SU-DHL-6 (cell line): ENCODE measurements around the gene ALG9.

Source experiments
- H2AFZ ChIP-seq: fragments of 200-600 bp; sonication (generic); 2 replicates; pipeline ENCODE4 v1.6.1; 2014; ENCODE audit warnings: low read depth, mild to moderate bottlenecking, moderate library complexity, mixed read lengths, antibody characterized with exemption, low read length; ENCODE audit not compliant: severe bottlenecking
- H3F3A ChIP-seq: fragments of 200-600 bp; shearing (Covaris generic); 2 replicates; pipeline ENCODE4 v1.6.0; 2016; ENCODE audit warnings: antibody characterized with exemption, mild to moderate bottlenecking; ENCODE audit not compliant: insufficient read depth
- H3K27ac ChIP-seq: fragments of 200-600 bp; sonication (generic); 2 replicates; pipeline ENCODE4 v1.5.1; 2016; ENCODE audit warnings: low read depth, mild to moderate bottlenecking, low read length, moderate library complexity, mixed read lengths
- H3K27me3 ChIP-seq: fragments of 200-600 bp; sonication (generic), shearing (Covaris generic); 2 replicates; pipeline ENCODE4 v1.6.0; 2014; ENCODE audit warnings: mild to moderate bottlenecking, low read length
- H3K36me3 ChIP-seq: fragments of 200-600 bp; sonication (generic); 2 replicates; pipeline ENCODE4 v1.6.1; 2014; ENCODE audit warnings: mild to moderate bottlenecking, low read length, mixed read lengths
- H3K4me2 ChIP-seq: fragments of 300-600, 200-600 bp; shearing (Covaris generic), sonication (generic); 2 replicates; pipeline ENCODE4 v1.6.0; 2014; ENCODE audit warnings: low read length, low read depth, mild to moderate bottlenecking; ENCODE audit not compliant: poor library complexity, severe bottlenecking
- H3K4me3 ChIP-seq: fragments of 200-600 bp; sonication (generic); 2 replicates; pipeline ENCODE4 v1.5.1; 2014; ENCODE audit warnings: antibody characterized with exemption, low read length, mild to moderate bottlenecking, mixed read lengths; ENCODE audit not compliant: insufficient read depth, poor library complexity, severe bottlenecking
- H3K79me2 ChIP-seq: fragments of 200-600 bp; sonication (generic); 2 replicates; pipeline ENCODE4 v1.6.1; 2014; ENCODE audit warnings: mild to moderate bottlenecking, low read length, moderate library complexity; ENCODE audit not compliant: insufficient read depth
- H3K9ac ChIP-seq: fragments of 200-600 bp; sonication (generic); 2 replicates; pipeline ENCODE4 v1.7.0; 2014; ENCODE audit warnings: mild to moderate bottlenecking, low read length
- H3K9me2 ChIP-seq: fragments of 200-600 bp; sonication (generic); replicated peaks from 2 replicates; pipeline ENCODE4 v1.6.1; 2014; ENCODE audit warnings: low read length; ENCODE audit not compliant: insufficient read depth
- H3K9me3 ChIP-seq: fragments of 200-600 bp; sonication (generic); 2 replicates; pipeline ENCODE4 v1.6.1; 2014; ENCODE audit warnings: low read length, mixed read lengths; ENCODE audit not compliant: insufficient read depth
- H4K20me1 ChIP-seq: fragments of 200-600 bp; sonication (generic); 2 replicates; pipeline ENCODE4 v1.6.1; 2014; ENCODE audit warnings: low read depth, mild to moderate bottlenecking, antibody characterized with exemption, low read length, moderate library complexity, mixed read lengths
- EZH2phosphoT487 ChIP-seq: fragments of 200-600 bp; sonication (generic), shearing (Covaris generic); conservative IDR thresholded peaks from 2 replicates; pipeline ENCODE4 v1.6.1; 2018; ENCODE audit warnings: mild to moderate bottlenecking, antibody characterized with exemption, low read length, moderate library complexity, mixed read lengths
- TF ChIP-seq, protein P1 (sequence below): fragments of 200-600 bp; sonication (generic); IDR thresholded peaks from one replicate; pipeline ENCODE4 v1.5.1; 2017; ENCODE audit warnings: antibody characterized with exemption, mild to moderate bottlenecking, low read length, moderate library complexity; ENCODE audit not compliant: insufficient read depth, poor library complexity, severe bottlenecking

The ALG9 gene

DNA sequence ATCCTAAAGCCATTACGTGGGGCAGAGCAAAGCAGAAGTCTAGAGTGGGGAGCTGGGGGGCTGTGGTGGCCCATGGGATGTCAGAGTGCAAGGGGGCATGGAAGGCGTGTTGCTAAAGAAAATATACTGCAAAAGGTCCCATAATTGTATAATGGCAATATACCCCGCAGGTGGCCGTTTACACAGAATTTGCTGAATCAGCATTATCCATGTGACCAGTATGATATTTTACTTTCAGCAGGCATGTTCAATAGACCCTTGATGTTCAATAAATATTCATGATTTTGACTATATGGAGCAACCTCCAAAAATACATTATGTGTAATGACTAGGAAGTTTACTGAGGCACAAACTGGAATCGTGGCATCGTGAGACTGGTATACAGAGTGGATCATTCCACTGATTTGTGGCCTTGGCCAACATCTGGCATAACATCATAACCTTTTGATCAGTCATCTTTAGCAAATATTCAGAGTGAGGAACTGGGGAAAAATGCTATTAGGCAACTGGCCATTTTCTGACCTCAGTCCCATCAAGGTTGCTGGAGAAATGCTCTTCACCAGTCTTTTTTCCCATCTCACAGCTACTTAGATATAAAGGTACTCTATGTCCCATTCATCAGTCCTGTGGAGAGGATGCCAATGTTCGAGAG lies 75.9 kb downstream of the ALG9 start:
- no peak for TF ChIP-seq EZH2phosphoT487
- TF ChIP-seq, protein P1, sequence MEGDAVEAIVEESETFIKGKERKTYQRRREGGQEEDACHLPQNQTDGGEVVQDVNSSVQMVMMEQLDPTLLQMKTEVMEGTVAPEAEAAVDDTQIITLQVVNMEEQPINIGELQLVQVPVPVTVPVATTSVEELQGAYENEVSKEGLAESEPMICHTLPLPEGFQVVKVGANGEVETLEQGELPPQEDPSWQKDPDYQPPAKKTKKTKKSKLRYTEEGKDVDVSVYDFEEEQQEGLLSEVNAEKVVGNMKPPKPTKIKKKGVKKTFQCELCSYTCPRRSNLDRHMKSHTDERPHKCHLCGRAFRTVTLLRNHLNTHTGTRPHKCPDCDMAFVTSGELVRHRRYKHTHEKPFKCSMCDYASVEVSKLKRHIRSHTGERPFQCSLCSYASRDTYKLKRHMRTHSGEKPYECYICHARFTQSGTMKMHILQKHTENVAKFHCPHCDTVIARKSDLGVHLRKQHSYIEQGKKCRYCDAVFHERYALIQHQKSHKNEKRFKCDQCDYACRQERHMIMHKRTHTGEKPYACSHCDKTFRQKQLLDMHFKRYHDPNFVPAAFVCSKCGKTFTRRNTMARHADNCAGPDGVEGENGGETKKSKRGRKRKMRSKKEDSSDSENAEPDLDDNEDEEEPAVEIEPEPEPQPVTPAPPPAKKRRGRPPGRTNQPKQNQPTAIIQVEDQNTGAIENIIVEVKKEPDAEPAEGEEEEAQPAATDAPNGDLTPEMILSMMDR: no peak
- no peak overlapping the region for H3K4me2 ChIP-seq
- no peak overlapping the region for H3K27ac ChIP-seq
- H3K27me3 ChIP-seq: no peaks in the 10 kb centered on the region
- H3K4me3 ChIP-seq: no peak overlapping the region
- H3K36me3 ChIP-seq: no peaks in the 10 kb centered on the region
- H3F3A ChIP-seq: no peaks in the 10 kb centered on the region
- no peaks in the 10 kb centered on the region for H3K79me2 ChIP-seq
- H3K9ac ChIP-seq: no peak overlapping the region
- H3K9me2 ChIP-seq: no peaks in the 10 kb centered on the region
- H2AFZ ChIP-seq: no peak overlapping the region
- no peaks in the 10 kb centered on the region for H4K20me1 ChIP-seq
- H3K9me3 ChIP-seq: no peaks in the 10 kb centered on the region; the same call in 1 of the 2 replicates

DNA sequence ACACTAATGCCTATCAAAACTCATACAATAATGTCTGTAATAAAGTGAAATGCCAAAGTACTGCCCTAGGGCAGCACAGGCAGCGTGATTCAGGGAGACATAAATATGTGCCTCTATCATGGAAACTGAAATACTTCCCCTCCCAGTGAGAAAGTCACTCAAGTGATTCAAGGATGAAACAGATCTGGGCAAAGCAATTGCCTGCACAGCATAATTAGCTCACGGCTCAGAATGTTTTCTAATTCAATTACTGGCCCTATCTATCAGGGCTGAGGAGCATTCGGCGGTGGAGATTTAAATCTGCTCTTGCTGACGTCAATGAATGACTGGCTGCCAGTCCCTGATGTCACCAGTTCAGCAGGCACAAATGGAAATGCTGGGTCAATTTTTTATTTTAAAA lies 77.5 kb downstream of the ALG9 start:
- Histone ChIP-seq H4K20me1 (no peaks in the 10 kb centered on the region), H3K9ac (no peak overlapping the region), H3K9me3 (no peaks in the 10 kb centered on the region; the same call in 1 of the 2 replicates), H3K79me2 (no peaks in the 10 kb centered on the region), H2AFZ (no peak overlapping the region), H3K9me2 (no peaks in the 10 kb centered on the region), H3K4me2 (no peak overlapping the region), H3K27me3 (no peaks in the 10 kb centered on the region), H3K4me3 (no peak overlapping the region), H3K36me3 (no peaks in the 10 kb centered on the region), H3K27ac (no peak overlapping the region), H3F3A (no peaks in the 10 kb centered on the region)
- TF ChIP-seq, protein P1: no peak
- no peak for TF ChIP-seq EZH2phosphoT487

DNA sequence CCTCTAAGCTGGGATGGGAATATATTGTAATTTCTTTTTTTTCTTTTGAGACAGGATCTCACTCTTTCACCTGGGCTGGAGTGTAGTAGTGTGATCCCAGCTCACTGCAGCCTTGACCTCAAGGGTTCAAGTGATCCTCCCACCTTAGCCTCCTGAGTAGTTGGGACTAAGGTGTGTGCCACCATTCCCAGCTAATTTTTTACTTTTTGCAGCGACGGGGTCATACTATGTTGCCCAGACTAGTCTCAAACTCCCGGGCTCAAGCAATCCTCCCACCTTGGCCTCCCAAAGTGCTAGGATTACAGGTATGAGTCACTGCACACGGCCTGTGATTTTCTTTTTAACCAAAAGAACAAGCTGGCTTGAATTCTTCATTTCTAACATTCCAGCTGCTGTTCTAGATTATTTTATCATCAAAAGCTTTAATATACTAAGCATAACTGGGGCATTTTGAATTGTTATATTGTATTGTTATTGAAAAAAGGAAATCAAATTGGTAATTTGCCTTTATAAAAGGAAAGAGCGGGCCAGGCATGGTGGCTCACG lies 78.4 kb downstream of the ALG9 start:
- Histone ChIP-seq H3K36me3 (no peaks in the 10 kb centered on the region), H3K4me2 (no peak overlapping the region), H3K9ac (no peak overlapping the region), H3K9me2 (no peaks in the 10 kb centered on the region), H3F3A (no peaks in the 10 kb centered on the region), H3K9me3 (no peaks in the 10 kb centered on the region; the same call in 1 of the 2 replicates), H3K79me2 (no peaks in the 10 kb centered on the region), H3K4me3 (no peak overlapping the region), H4K20me1 (no peaks in the 10 kb centered on the region), H3K27ac (no peak overlapping the region), H2AFZ (no peak overlapping the region), H3K27me3 (no peaks in the 10 kb centered on the region)
- TF ChIP-seq EZH2phosphoT487: no peak
- TF ChIP-seq, protein P1: no peak
